ENCODE data around the gene LTC4S.
"Not testable (repeated sequence)": the region's sequence is repeated elsewhere in the genome, so short reads cannot be mapped to it uniquely, and the experiment has no call there.

The LTC4S gene

GRCh38 chr5:179769796-179770195 lies 24.0 kb upstream of the LTC4S start:
- no peak for DNase-seq (ENCODE audit: low read depth)

GRCh38 chr5:179771311-179771895 lies 22.4 kb upstream of the LTC4S start:
- no peak for DNase-seq (ENCODE audit: low read depth)

DNA sequence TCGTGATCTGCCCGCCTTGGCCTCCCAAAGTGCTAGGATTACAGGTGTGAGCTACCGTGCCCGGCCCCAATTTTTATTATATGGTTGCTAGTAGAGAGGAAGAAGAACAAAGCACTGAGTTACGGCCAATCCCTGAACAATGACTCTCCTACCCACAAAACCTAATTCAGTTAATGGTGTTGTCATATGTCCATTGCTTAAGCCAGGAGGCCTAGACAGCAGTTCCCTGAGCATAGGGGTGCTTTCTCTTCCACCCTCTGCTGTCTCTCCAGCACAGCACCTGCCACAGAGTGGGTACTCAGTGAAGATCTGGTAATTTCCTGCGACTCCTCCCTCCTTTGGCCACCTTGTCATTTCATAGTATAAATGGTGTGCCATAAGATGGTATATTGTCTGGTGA lies 21.4 kb upstream of the LTC4S start:
- DNase-seq (ENCODE audit: low read depth), result no peak

GRCh38 chr5:179773686-179774040 lies 20.1 kb upstream of the LTC4S start:
- DNase-seq (ENCODE audit: low read depth), result no peak

GRCh38 chr5:179774442-179774841 lies 19.3 kb upstream of the LTC4S start:
- no peak for DNase-seq (ENCODE audit: low read depth)

DNA sequence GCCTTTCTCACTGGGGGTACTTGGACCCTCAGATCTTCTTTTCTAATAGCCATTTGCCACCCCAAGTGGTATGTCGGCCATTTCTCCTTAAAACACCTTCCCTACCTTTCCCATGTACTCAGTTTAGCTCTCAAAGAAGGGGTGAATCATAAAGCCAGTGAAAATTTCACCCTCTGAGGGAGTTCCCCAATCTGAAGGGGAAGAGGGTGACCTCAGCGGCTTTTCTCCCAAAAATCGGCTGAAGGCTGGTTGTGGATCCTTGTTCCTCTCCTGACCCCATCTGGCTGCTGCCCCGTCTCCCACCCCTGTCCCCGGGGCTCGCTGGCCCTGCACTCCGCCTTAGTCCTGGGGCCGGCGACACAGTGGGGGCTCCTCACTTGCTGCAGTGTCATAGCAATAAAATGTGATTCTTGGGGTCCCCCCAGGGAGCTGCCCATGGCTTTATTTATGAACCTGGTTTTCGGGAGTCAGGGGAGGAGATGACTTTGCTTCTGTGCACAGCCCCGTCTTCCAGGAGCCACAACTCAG lies 17.3 kb upstream of the LTC4S start:
- no peak for DNase-seq (ENCODE audit: low read depth)

DNA sequence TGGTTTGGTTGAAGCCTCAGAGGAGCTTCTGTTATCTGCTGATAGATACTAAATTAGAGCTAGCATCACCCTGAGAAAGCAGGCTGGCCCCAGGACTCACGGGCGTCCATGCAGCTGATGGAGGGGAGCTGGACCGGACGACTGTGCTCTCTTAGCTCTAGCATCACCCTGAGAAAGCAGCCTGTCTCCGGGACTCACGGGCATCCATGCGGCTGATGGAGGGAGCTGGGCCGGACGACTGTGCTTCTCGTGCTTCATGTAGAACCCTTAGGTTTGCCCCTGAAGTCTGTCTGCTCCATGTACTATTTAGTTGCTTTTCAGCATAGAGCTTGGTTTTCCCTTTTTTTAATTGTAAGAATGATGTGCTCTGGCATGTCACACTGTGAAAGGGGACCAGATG lies 16.3 kb upstream of the LTC4S start:
- no peak for DNase-seq (ENCODE audit: low read depth)

DNA sequence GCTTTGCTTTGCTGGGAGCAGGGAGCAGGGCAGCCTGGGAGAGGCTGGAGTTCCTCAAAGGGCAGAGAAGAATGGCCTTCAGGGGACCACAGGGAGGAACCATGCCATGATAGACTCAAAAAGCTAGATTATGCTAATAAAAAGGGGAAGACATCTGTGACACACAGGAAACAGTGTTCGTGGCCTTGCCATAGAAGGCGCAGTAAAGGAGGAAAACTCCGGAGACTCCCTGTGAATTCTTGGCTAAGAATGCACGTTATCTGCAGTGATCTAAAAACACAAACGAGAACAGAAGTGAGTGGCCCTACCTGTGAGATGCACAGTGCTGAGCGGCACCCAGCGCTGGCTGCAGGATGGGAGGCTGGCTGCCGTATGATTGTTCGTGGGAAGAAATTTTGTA lies 15.9 kb upstream of the LTC4S start:
- no peak for DNase-seq (ENCODE audit: low read depth)

DNA sequence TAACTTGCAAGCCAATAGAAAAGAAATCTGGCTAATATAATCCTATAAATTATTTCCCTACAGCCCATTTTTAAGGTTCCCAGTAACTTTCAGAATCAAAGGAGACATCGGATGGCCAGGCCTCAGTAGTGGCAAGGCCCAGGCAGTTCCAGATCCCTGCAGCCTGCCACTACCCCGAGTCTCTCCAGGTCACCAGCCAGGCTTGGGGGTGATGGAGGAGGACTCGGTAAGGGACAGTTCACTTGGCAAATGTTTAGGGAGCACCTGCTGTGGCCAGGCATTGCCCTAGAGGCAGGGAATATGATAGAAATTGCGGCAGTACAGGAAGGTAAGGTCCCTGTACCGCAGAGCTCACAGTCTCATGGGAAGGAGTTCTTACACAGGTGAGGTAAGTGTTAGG lies 15.2 kb upstream of the LTC4S start:
- DNase-seq (ENCODE audit: low read depth), result no peak

- DNase-seq (ENCODE audit: low read depth), result no peak
Observed at GRCh38 chr5:179779826-179780225, 14.0 kb upstream of the LTC4S start.

DNA sequence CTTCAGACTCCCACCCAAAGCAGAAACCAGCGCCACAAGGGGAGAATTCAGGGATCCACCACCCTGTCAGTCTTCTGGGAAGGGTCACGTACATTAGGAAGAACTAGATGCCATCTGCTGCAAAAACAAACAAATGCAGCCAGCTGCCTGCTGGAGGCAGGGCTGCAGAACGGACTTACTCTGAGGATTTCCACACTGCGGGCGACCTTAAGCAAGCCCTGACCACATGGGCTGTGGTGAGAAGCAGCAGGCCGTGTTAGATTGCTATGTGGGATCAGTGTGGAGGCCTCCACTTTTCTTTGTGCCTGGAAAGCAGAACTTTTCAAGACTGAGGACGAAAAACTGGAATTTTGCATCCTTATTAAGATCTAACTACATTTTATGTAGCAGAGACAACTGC lies 13.4 kb upstream of the LTC4S start:
- no peak for DNase-seq (ENCODE audit: low read depth)

GRCh38 chr5:179781846-179782245 lies 11.9 kb upstream of the LTC4S start:
- DNase-seq (ENCODE audit: low read depth), result no peak

GRCh38 chr5:179783128-179783527 lies 10.7 kb upstream of the LTC4S start:
- no peak for DNase-seq (ENCODE audit: low read depth)

GRCh38 chr5:179786861-179787260 lies 6.9 kb upstream of the LTC4S start:
- DNase-seq (ENCODE audit: low read depth), result no peak

DNA sequence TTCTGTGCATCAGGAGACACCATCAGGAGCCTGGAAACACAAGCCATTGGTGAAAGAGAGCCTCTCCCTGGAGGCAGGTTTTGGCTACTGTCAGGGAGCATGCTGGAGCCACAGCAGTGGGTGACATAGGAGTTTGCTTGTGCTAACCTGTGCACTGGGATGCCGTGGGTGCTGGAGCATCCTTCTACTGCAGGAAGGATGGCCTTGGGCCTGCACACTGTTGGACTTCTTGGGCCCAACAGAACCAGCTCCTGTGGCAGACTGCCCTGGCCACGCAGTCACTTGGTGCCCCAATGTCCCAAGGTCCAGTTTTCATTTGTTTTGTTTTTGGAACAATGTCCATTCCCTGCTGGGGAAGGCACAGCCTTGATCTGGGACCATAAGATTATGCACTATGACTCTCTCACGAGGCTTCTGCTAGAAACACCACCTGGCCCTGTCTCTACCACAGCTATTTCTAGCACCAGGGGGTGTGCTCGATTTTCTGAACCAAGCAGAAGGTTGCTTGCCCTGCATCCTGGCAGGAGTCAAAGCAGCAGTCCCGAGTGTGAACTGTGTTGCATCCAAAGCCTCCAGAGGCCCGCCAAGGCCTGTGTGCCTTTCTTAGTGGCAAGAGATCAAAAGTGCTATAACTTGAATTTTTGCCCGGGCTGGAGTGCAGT lies 5.5 kb upstream of the LTC4S start:
- DNase-seq (ENCODE audit: low read depth), result no peak

DNA sequence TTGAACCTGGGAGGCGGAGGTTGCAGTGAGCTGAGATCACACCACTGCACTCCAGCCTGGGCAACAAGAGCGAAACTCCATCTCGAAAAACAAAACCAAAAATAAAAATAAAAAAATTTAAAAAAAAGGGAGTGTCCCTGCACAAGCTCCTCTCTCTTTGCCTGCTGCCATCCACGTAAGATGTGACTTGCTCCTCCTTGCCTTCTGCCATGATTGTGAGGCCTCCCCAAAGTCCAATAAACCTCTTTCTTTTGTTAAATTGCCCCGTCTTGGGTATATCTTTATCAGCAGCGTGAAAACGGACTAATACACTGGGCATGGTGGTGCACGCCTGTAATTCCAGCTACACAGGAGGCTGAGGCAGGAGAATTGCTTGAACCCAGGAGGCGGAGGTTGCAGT lies 4.5 kb upstream of the LTC4S start:
- not testable (repeated sequence) for DNase-seq (ENCODE audit: low read depth)

DNA sequence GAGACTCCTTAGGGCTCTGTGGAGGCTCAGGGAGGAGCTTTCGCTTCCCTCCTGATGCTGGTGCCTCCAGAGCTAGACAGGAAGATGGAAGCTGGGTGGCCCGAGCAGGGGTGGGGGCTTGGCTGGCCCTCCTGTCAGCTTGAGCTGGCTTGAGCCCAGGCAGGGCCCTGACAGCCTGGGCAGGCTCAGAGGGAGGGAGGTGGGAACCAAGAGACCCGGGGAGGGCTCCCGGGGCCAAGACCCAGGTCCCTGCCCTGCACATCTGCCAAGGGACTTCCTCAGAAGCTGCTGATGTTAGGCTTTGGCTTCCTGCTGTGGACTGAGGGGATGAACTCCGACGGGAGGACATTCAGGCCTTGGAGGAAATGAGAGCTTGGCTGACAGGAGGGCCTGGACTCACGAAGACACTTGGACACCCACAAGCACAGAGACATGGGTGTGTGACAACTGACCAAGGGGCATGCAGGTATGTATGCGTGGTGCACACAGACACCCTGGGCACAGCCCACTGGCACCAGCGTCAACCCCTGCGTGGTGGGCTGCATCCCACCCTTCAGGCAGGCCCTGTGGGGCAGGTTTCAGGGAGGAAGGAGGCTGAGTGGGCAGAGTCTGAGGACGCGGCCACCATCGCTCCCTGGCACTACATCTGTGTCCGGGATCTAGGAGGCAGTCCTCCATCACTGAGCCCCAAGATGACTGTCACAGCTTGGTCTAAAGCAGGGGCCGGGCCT lies 1.7 kb upstream of the LTC4S start:
- DNase-seq (ENCODE audit: low read depth), result no peak

DNA sequence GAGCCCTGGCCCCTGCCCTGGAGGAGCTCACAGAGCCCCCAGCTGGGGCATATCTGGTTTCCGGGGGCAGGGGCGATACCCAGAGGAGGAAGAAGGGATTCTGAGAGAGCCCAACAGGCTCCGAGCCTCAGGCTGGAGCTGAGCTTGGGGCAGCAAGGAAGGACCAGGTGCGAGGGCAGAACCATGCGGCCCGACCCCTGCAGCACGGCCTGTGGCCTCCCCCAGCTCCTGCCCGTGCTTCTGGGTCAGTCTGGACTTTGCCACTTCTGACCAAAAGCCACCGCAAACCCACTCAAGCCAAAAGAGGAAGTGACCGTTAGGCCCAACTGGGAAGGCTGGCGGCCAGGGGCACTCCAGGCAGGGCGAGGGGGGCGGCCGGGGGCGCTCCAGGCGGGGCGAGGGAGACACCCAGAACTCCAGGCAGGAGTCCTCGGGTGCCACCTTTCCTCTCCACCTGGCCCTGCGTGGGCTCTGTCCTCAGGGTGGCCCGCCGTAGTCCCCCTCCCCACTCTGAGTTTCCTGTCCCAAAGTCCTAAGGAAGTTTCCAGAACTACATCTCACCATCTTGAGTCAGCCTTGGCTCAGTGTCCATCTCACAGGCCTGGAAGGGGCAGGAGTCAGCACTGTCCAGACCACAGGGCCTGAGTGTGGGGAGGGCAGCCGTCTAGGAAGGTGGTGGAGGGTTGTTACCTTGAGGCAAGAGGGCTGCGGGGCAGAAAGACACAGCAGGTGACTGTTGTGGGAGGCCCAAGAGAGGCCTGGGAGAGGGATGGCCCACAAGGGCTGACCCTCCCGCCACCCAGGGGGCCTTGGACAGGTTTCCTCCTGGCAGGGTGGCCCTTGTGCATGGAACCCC lies 946 bp upstream of the LTC4S start:
- no peak for DNase-seq (ENCODE audit: low read depth)

GRCh38 chr5:179794171-179794570 lies 385 bp downstream of the LTC4S start:
- no peak for DNase-seq (ENCODE audit: low read depth)

DNA sequence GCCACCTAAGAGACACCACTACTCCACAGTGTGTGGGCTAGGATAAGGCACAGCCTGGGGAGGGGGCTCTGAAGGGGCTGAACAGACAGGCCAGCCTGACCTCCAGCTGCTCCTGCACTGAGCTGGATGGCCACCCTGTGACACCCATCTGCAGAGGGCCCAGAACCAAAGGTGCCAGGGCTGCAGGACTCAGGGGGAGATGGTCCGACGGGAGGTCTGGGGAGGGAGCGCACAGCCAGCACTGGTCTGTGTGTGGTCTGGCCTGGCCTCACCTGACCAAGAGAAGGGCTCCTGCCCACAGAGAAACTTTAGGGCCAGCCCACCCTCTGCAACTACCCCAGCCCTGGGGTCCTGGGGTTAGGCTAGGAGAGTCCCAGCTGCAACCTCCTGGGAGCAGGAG lies 789 bp downstream of the LTC4S start:
- DNase-seq (ENCODE audit: low read depth), result no peak

DNA sequence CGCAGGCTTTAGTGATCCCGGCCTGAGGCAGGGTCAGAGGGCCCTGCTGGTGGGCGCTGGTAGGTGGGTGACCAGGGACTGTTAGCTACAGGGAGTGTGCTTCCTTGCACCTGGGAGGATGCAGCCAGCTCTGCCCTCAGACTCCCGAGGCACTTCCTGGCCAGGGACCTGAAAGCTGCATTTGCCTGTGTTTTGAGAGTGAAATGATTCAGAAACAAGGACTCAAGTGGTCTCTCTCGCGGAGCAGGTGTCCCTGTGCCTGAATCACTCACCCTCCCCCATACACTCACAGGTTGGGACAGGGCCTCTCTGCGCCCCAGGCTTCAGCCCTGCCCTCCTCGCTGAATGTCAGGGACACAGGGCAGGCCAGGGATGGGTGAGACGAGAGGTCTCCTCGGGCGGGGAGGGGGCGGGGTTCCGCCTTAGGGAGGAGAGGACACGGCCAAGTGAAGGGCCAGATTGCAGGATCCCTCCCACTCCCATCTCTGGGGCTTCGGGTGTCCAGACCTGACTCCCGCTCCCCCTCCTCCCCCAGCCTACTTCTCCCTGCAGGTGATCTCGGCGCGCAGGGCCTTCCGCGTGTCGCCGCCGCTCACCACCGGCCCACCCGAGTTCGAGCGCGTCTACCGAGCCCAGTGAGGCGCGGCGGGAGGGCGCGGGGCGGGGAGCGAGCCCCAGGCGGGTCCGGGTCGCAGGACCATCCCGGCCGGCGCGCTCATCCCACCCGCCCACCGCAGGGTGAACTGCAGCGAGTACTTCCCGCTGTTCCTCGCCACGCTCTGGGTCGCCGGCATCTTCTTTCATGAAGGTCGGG lies 1.5 kb downstream of the LTC4S start:
- DNase-seq (ENCODE audit: low read depth), result no peak
